GM12878 (cell line): ENCODE results near the gene CFAP161.

Experiments used
- CHD2 ChIP-seq: IDR thresholded peaks from 2 replicates; pipeline ENCODE4 v1.6.1; 2011; ENCODE audit warnings: low read depth, low read length, improper control_type of control experiment, borderline replicate concordance
- CTCF ChIP-seq, 3 experiments: IDR thresholded peaks in 2 of 3; conservative IDR thresholded peaks in 1 of 3; 2 replicates each; pipeline ENCODE4 v1.5.1; 2011; ENCODE audit warnings: low read depth in 3 of 3, low read length in 3 of 3, mild to moderate bottlenecking in 3 of 3, control low read depth in 2 of 3, moderate library complexity in 2 of 3, inconsistent platforms in 1 of 3, mixed read lengths in 1 of 3; ENCODE audit not compliant: control insufficient read depth in 2 of 3, insufficient read depth in 1 of 3; ENCODE audit errors: extremely low read depth in 1 of 3
- IRF3 ChIP-seq: fragments of 450-650 bp; IDR thresholded peaks from 2 replicates; pipeline ENCODE4 v1.6.1; 2014; ENCODE audit warnings: mild to moderate bottlenecking
- REST ChIP-seq: IDR thresholded peaks from 2 replicates; pipeline ENCODE4 v1.6.1; 2012; ENCODE audit warnings: mild to moderate bottlenecking, low read depth, low read length

GRCh38 chr15:81189583-81190283 is 55.7 kb downstream of the CFAP161 start:
- TF ChIP-seq CTCF (IDR thresholded peaks at IDR 0.05 in 2 of 3, conservative IDR thresholded peaks at IDR 0.05 in 1 of 3; ENCODE audit: control insufficient read depth in 2 of 3, extremely low read depth in 1 of 3, insufficient read depth in 1 of 3, low read depth in 3 of 3, low read length in 3 of 3) (no peak), CHD2 (no peak), IRF3 (no peak), REST (no peak)
